LNCaP clone FGC (cell line): Measurements from ENCODE around the gene NKAPD1.

ENCODE experiments used
- DNase-seq: peaks from one replicate; pipeline ENCODE4 v3.0.0-alpha.2; 2011; ENCODE audit warnings: low read depth
- H3K4me3 ChIP-seq: 2 replicates; pipeline ENCODE4 v1.5.1; 2011; ENCODE audit warnings: mild to moderate bottlenecking, low read depth, low read length, control low read depth
- TF ChIP-seq, protein P1 (sequence below): IDR thresholded peaks from 2 replicates; pipeline ENCODE4 v1.5.1; 2012; ENCODE audit warnings: mild to moderate bottlenecking; ENCODE audit not compliant: control insufficient read depth, insufficient read depth; ENCODE audit errors: extremely low read depth

Gene NKAPD1

DNA sequence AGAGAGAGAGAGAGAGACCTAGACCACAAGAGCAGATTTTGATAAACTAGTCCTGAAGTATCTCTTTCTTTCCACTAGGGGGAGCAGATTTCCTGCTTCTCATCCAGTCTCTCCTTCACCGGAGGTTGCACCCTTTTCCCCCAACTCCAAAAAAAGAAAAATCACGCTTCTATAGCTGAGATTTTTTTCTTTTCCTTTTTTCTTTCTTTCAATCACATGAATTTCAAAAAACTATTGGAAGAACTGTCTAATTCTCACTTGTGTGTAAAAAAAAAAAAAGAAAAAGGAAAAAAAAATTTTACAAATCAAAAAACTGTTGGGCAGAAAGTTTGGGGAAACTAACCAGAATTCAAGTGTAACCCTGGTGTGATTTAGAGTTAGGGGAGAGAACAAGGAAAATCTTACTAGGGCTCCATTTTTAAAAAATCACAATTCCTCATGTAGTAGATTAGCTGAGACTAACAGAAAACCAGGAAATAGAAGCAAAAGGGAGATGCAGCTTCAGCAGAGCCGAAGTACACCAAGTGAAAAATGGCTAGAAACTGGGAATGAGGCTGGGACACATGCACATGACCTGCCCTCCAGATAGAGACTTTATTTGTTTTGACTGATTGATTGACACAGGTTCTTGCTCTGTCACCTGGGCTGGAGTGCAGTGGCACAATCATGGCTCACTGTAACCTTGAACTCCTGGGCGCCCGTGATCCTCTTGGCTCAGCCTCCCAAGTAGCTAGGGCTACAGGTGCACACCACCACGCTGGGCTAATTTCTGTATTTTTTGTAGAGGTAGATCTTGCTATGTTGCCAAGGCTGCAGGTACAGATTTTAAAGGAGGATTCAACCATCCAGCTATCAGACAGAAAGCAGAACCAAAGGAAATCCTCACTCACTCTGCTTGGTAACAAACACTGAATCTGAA is 39.7 kb downstream of the NKAPD1 start:
- peak; percentile 26 for DNase-seq
- H3K4me3 ChIP-seq, result no peak overlapping the region
- TF ChIP-seq, protein P1, sequence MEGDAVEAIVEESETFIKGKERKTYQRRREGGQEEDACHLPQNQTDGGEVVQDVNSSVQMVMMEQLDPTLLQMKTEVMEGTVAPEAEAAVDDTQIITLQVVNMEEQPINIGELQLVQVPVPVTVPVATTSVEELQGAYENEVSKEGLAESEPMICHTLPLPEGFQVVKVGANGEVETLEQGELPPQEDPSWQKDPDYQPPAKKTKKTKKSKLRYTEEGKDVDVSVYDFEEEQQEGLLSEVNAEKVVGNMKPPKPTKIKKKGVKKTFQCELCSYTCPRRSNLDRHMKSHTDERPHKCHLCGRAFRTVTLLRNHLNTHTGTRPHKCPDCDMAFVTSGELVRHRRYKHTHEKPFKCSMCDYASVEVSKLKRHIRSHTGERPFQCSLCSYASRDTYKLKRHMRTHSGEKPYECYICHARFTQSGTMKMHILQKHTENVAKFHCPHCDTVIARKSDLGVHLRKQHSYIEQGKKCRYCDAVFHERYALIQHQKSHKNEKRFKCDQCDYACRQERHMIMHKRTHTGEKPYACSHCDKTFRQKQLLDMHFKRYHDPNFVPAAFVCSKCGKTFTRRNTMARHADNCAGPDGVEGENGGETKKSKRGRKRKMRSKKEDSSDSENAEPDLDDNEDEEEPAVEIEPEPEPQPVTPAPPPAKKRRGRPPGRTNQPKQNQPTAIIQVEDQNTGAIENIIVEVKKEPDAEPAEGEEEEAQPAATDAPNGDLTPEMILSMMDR, result peak; percentile 65

DNA sequence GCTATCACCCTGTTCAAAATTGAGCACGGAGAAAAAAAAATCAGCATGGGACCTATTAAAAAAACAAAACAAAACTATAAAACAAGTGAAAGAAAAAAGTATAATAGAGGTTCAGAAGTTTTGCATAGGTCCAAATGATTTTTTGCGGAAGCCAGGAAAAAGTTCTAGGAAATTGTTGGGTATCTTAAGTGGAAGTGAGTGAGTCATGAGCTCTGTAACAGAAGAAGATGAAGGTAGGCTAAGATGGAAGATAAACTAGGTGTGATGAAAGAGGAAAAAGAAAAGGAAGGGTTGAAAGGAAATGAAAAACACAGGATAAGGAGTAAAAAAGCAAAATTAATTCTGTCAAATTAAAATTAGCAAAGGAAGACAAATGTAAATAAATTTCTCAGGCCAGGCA is 40.4 kb downstream of the NKAPD1 start:
- no peak overlapping the region for H3K4me3 ChIP-seq
- no peak for DNase-seq
- TF ChIP-seq, protein P1, result no peak

DNA sequence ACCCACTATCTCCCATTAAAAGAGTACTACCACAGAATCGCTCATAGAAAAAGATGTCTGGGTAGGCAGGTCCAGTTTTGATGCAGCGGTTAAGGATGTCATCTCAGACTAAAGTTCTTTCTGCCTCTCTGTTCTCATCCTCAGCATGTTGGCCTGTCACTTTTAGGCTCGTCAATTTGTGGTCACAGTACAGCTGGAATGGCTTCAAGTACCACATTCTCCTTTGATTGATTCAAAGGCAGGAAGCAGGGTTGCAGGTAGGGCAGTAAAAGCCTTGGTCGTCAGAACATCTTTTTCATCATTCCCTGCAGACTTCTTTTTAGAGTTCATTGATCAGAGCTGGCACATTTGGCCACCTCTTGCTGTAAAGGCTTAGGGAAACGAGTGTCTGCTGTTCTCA is 41.3 kb downstream of the NKAPD1 start:
- DNase-seq, result no peak
- H3K4me3 ChIP-seq, result no peak overlapping the region
- TF ChIP-seq, protein P1, result no peak

DNA sequence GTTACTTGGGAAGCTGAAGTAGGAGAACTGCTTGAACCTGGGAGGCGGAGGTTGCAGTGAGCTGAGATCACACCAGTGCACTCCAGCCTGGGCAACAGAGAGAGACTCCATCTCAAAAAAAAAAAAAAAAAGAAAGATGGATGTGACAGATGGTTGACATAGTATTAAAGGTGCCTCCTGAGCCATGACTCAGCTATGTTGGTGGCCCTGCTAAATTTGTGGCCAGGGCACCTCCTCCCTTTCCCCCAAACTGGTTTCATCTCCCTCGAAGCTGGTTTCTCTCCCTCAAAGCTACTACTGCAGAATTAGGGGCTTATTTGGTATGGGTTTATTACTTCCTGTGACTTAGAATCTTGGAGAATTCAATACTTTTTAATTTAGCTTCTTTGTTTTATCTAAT is 44.1 kb downstream of the NKAPD1 start:
- H3K4me3 ChIP-seq, result no peak overlapping the region
- DNase-seq, result no peak
- TF ChIP-seq, protein P1, result no peak

DNA sequence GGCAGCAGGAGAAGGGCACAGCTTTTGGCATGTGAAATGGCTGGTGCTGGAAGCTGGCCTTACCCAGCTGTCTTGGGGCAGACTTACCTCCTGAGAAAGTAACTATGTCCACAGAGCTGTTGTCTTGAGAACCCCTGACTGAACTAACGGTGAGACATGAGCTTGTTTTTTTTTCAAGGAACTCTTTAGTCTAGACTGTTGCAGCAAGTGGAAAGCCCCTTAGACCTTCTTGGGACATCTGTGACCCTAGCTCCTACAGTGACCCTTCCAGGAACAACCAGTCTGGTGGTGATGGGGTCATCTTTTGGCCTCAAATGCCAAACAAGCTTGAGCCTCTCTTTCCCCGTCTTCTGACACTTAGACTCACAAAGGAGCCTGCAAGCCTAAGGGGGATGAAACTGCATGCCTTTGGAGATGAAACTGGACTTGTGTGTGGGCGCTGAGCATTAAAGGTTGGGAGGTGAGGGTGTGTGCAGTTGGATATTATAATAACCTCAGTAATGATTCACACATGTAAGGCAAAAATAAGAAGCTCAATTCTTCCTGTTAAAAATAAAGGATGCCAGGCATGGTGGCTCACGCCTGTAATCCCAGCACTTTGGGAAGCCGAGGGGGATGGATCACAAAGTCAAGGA is 48.0 kb downstream of the NKAPD1 start:
- no peak for DNase-seq
- TF ChIP-seq, protein P1, result no peak

DNA sequence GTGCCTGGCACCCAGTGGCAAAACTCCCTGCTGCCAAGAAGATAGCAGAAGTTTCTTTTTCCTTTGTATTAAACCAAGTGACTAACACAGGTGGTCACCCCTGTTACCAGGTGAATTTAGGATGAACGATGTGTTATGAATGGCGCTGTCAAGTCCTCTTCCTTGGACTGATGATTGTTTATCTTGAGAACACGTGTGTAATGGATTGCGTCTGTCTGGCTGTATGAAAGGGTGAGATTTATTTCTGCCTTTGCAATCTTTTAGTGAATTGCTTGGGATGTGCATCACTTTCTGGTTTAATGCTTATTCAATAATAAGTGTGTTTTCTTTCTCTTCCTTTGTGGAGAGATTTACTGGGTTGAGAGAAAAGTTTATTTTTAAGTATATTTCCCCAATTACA is 49.0 kb downstream of the NKAPD1 start:
- H3K4me3 ChIP-seq, result no peak overlapping the region
- DNase-seq, result no peak
- TF ChIP-seq, protein P1, result no peak

More for the DNA sequence above, 48.0 kb downstream of the NKAPD1 start:
- H3K4me3 ChIP-seq, result no peak overlapping the region
